Urothelium cell line (cell line): ENCODE results near the gene FOXP1.

Experiments
- DNase-seq: peaks from one replicate; pipeline ENCODE4 v3.0.0; 2011; ENCODE audit warnings: low spot score, mixed read lengths
- FAIRE-seq: peaks from 2 replicates; lab custom pipeline; 2011; peaks lifted over from hg19 to GRCh38; lab: Jason Lieb, UNC

The FOXP1 gene

GRCh38 chr3:71565976-71566375 lies 17.6 kb downstream of the FOXP1 start:
- no peak for DNase-seq

GRCh38 chr3:71565316-71565715 lies 18.2 kb downstream of the FOXP1 start:
- FAIRE-seq, result no peak
- no peak for DNase-seq

More at GRCh38 chr3:71565976-71566375, 17.6 kb downstream of the FOXP1 start:
- no peak for FAIRE-seq

GRCh38 chr3:71564361-71564760 lies 19.2 kb downstream of the FOXP1 start:
- FAIRE-seq, result no peak
- DNase-seq, result no peak

GRCh38 chr3:71563827-71564226 lies 19.7 kb downstream of the FOXP1 start:
- DNase-seq (no peak), FAIRE-seq (no peak)

- no peak for DNase-seq
- FAIRE-seq, result no peak
Measured at GRCh38 chr3:71562938-71563337, 20.6 kb downstream of the FOXP1 start.

- DNase-seq (no peak), FAIRE-seq (no peak)
Measured at GRCh38 chr3:71560665-71561064, 22.9 kb downstream of the FOXP1 start.

GRCh38 chr3:71559578-71560162 lies 23.9 kb downstream of the FOXP1 start:
- no peak for DNase-seq
- FAIRE-seq, result no peak

GRCh38 chr3:71559021-71559420 lies 24.5 kb downstream of the FOXP1 start:
- no peak for FAIRE-seq

GRCh38 chr3:71554649-71555048 lies 28.9 kb downstream of the FOXP1 start:
- FAIRE-seq (no peak), DNase-seq (no peak)

More at GRCh38 chr3:71559021-71559420, 24.5 kb downstream of the FOXP1 start:
- DNase-seq, result no peak

- no peak for DNase-seq
- FAIRE-seq, result no peak
Measured at GRCh38 chr3:71551311-71551919, 32.1 kb downstream of the FOXP1 start.

GRCh38 chr3:71549951-71550350 lies 33.6 kb downstream of the FOXP1 start:
- no peak for FAIRE-seq
- no peak for DNase-seq

- DNase-seq (no peak), FAIRE-seq (no peak)
Measured at GRCh38 chr3:71548705-71549384, 34.7 kb downstream of the FOXP1 start.

GRCh38 chr3:71547249-71548198 lies 36.0 kb downstream of the FOXP1 start:
- DNase-seq (no peak), FAIRE-seq (no peak)

- no peak for DNase-seq
- FAIRE-seq, result no peak
Measured at GRCh38 chr3:71546821-71547220, 36.7 kb downstream of the FOXP1 start.

GRCh38 chr3:71545330-71545729 lies 38.2 kb downstream of the FOXP1 start:
- no peak for DNase-seq
- no peak for FAIRE-seq

GRCh38 chr3:71543371-71544016 lies 40.0 kb downstream of the FOXP1 start:
- no peak for DNase-seq
- FAIRE-seq, result no peak

- peak; percentile 77 for DNase-seq
- peak; percentile 91 for FAIRE-seq
Measured at GRCh38 chr3:71542521-71543370, 40.8 kb downstream of the FOXP1 start.

- no peak for DNase-seq
- no peak for FAIRE-seq
Measured at GRCh38 chr3:71541313-71541712, 42.2 kb downstream of the FOXP1 start.

GRCh38 chr3:71537211-71537611 lies 46.3 kb downstream of the FOXP1 start:
- DNase-seq (peak; percentile 87), FAIRE-seq (peak; percentile 95)
